HepG2 (cell line): ENCODE measurements around the gene THAP3. TPM values are rescaled to one million over a fixed set of nuclear protein-coding genes. Genes with fewer than 3 reads are reported as not detected.

Experiments used
- ATAC-seq: fragments of 200-7000 bp; cut with Tn5 transposase; 3 replicates; pipeline ENCODE4 v1.9.1; 2020; ENCODE audit warnings: mild to moderate bottlenecking, moderate library complexity
- BruUV-seq: library from RNA; stranded (reverse); fragments of 400-500 nt; replicated peaks from 2 replicates; lab custom pipeline; 2021; lab: Mats Ljungman, UMichigan
- CTCF ChIA-PET: fragments of 300-600 bp; formaldehyde crosslinking; extraction: SDS; loops from one replicate; lab custom pipeline; 2021; ENCODE audit warnings: low total read pairs, inconsistent platforms, low intra/inter-chr PET ratio; lab: Yijun Ruan, JAX
- POLR2A ChIA-PET: fragments of 350-600 bp; sonication (Branson Sonifier 250); formaldehyde crosslinking; loops from one replicate; lab custom pipeline; 2020; ENCODE audit warnings: antibody characterized with exemption, inconsistent platforms; lab: Yijun Ruan, JAX
- DNase-seq: peaks from one replicate; pipeline ENCODE4 v3.0.0-alpha.2; 2015; ENCODE audit warnings: low spot score
- FAIRE-seq: peaks from 3 replicates; lab custom pipeline; 2011; peaks lifted over from hg19 to GRCh38; lab: Jason Lieb, UNC
- H2AFZ ChIP-seq: one replicate; pipeline ENCODE4 v1.6.1; 2011; ENCODE audit warnings: low read length, inconsistent platforms
- H3K27ac ChIP-seq: fragments of 300-600 bp; 3 replicates; pipeline ENCODE4 v1.8.0; 2011; ENCODE audit warnings: mixed run types, mild to moderate bottlenecking, mixed read lengths, low read length, inconsistent platforms; ENCODE audit not compliant: insufficient read depth; ENCODE audit errors: extremely low read length
- H3K27me3 ChIP-seq, 2 experiments: fragments of 200-600 bp in 1 of 2; 2 replicates in 1 of 2; 3 replicates in 1 of 2; pipeline versions ENCODE4 v1.6.0 to v1.8.0; 2011; ENCODE audit warnings: low read length in 2 of 2, mild to moderate bottlenecking in 2 of 2, moderate library complexity in 2 of 2, inconsistent platforms in 1 of 2; ENCODE audit not compliant: insufficient read depth in 2 of 2, control insufficient read depth in 1 of 2
- H3K36me3 ChIP-seq, 2 experiments: fragments of 200-600 bp in 1 of 2; replicated peaks in 1 of 2; 2 replicates in 1 of 2; 3 replicates in 1 of 2; pipeline versions ENCODE4 v1.5.1 to v1.8.0; 2011; ENCODE audit warnings: low read length in 2 of 2, inconsistent platforms in 1 of 2; ENCODE audit not compliant: insufficient read depth in 2 of 2, control insufficient read depth in 1 of 2
- H3K4me1 ChIP-seq: 2 replicates; pipeline ENCODE4 v1.5.1; 2012; ENCODE audit warnings: low read length, inconsistent platforms; ENCODE audit not compliant: insufficient read depth
- H3K4me2 ChIP-seq: 2 replicates; pipeline ENCODE4 v1.6.0; 2011; ENCODE audit warnings: low read depth, low read length, inconsistent platforms
- H3K4me3 ChIP-seq, 3 experiments: fragments of 200-600 bp in 1 of 3; sonication (generic), shearing (Covaris generic) in 1 of 3; replicated peaks in 1 of 3; 2 replicates each; pipeline ENCODE4 v1.5.1; 2011 to 2016; ENCODE audit warnings: low read length in 3 of 3, inconsistent platforms in 2 of 3, low read depth in 2 of 3, mild to moderate bottlenecking in 2 of 3, control low read depth in 1 of 3, mixed read lengths in 1 of 3; ENCODE audit not compliant: insufficient read depth in 1 of 3
- H3K79me2 ChIP-seq: one replicate; pipeline ENCODE4 v1.6.1; 2011; ENCODE audit warnings: low read length, inconsistent platforms; ENCODE audit not compliant: insufficient read depth
- H3K9ac ChIP-seq: 2 replicates; pipeline ENCODE4 v1.6.0; 2011; ENCODE audit warnings: mild to moderate bottlenecking, low read depth, low read length, inconsistent platforms; ENCODE audit not compliant: insufficient read depth
- H3K9me3 ChIP-seq: 2 replicates; pipeline ENCODE4 v1.5.1; 2012; ENCODE audit warnings: mild to moderate bottlenecking, low read length
- H4K20me1 ChIP-seq: 2 replicates; pipeline ENCODE4 v1.6.0; 2011; ENCODE audit warnings: inconsistent platforms, mild to moderate bottlenecking, low read length, moderate library complexity; ENCODE audit not compliant: insufficient read depth
- HIVEP1 ChIP-seq: sonication (generic); formaldehyde crosslinking; IDR thresholded peaks from 2 replicates; pipeline ENCODE4 v1.4.0; 2020; ENCODE audit warnings: mild to moderate bottlenecking, missing genetic modification reagents
- KDM5B ChIP-seq: sonication (generic); formaldehyde crosslinking; IDR thresholded peaks from 2 replicates; pipeline ENCODE4 v1.4.0; 2020; ENCODE audit warnings: missing genetic modification reagents, mild to moderate bottlenecking, borderline replicate concordance
- NR2F1 ChIP-seq, 2 experiments: fragments of 450-650 bp in 1 of 2; formaldehyde crosslinking in 1 of 2; IDR thresholded peaks; 2 replicates each; pipeline versions ENCODE4 v1.5.0 to v1.6.1; 2016 to 2020; ENCODE audit warnings: mild to moderate bottlenecking in 1 of 2, missing compliant biosample characterization in 1 of 2, missing genetic modification reagents in 1 of 2, moderate library complexity in 1 of 2
- ONECUT2 ChIP-seq: sonication (generic); formaldehyde crosslinking; IDR thresholded peaks from 2 replicates; pipeline ENCODE4 v1.4.0; 2020; ENCODE audit warnings: missing genetic modification reagents
- PAXIP1 ChIP-seq: sonication (generic); formaldehyde crosslinking; conservative IDR thresholded peaks from 2 replicates; pipeline ENCODE4 v1.4.0; 2020; ENCODE audit warnings: mild to moderate bottlenecking, missing genetic modification reagents, moderate library complexity
- PRMT3 ChIP-seq: sonication (generic); formaldehyde crosslinking; IDR thresholded peaks from 2 replicates; pipeline ENCODE4 v1.8.1; 2022; ENCODE audit warnings: low read depth, mild to moderate bottlenecking, moderate library complexity, missing genetic modification reagents, borderline replicate concordance
- SRSF9 ChIP-seq: fragments of 200-400 bp; formaldehyde crosslinking; IDR thresholded peaks from 2 replicates; pipeline ENCODE4 v1.6.1; 2018; ENCODE audit warnings: borderline replicate concordance, mild to moderate bottlenecking, low read depth, low read length; ENCODE audit not compliant: insufficient read depth, poor library complexity, severe bottlenecking
- TBL1XR1 ChIP-seq: fragments of 150-350 bp; IDR thresholded peaks from 2 replicates; pipeline ENCODE4 v1.6.1; 2014; ENCODE audit warnings: borderline replicate concordance, low read length; ENCODE audit not compliant: partially characterized antibody
- ZNF546 ChIP-seq: sonication (generic); formaldehyde crosslinking; conservative IDR thresholded peaks from 2 replicates; pipeline ENCODE4 v1.8.1; 2023; ENCODE audit warnings: mild to moderate bottlenecking, missing genetic modification reagents
- ZNF761 ChIP-seq: sonication (generic); formaldehyde crosslinking; conservative IDR thresholded peaks from 2 replicates; pipeline ENCODE4 v1.4.0; 2020; ENCODE audit warnings: mild to moderate bottlenecking, missing genetic modification reagents
- WGBS: methylation state at CpG from one replicate; pipeline ENCODE4 v1.1.6; 2017; ENCODE audit warnings: low lambda C conversion rate; 5-methylcytosine and 5-hydroxymethylcytosine counted together
- in situ Hi-C: cut with HindIII; loops from 2 replicates; pipeline ENCODE4 v1.10.0; 2017; ENCODE audit warnings: low pct_unique_long_range_greater_than_20kb; ENCODE audit not compliant: extremely low pct_ligation_motif_present
- intact Hi-C: fragments of 100-400 bp; cut with micrococcal nuclease; formaldehyde crosslinking; loops from one replicate; pipeline ENCODE4 v1.10.0; 2022; ENCODE audit not compliant: unreplicated experiment
- polyA plus RNA-seq, 8 experiments: library from polyadenylated mRNA; depleted of rRNA in 3 of 8; stranded (reverse) in 7 of 8; unstranded in 1 of 8; fragments of >200 nt; fragmentation: Illumina TruSeq in 4 of 8; extraction: Trizol in 4 of 8; gene quantifications; 2 replicates each; pipeline versions ENCODE4 v1.2.1 to v1.2.3, GENCODE V29; 2011 to 2016; ENCODE audit warnings: low read depth in 4 of 8, missing spikeins in 1 of 8, mixed read lengths in 1 of 8; ENCODE audit not compliant: insufficient read depth in 1 of 8
- total RNA-seq, 5 experiments: library from RNA; depleted of rRNA; stranded (reverse); fragments of >200 nt; fragmentation: Illumina TruSeq; extraction: Trizol; gene quantifications; 2 replicates each; pipeline ENCODE4 v1.2.3, GENCODE V29; 2016; ENCODE audit warnings: low read depth in 1 of 5
- TF ChIP-seq, protein P1 (sequence below): sonication (generic); formaldehyde crosslinking; IDR thresholded peaks from 2 replicates; pipeline ENCODE4 v1.4.0; 2020; ENCODE audit warnings: missing genetic modification reagents
- TF ChIP-seq, protein P2 (sequence below): sonication (generic); formaldehyde crosslinking; IDR thresholded peaks from 2 replicates; pipeline ENCODE4 v1.8.0; 2022; ENCODE audit warnings: mild to moderate bottlenecking, missing genetic modification reagents, moderate library complexity

The THAP3 gene
- total and polyA plus RNA-seq, 2 of the 13 experiments (the other 11 are each of a cell fraction or from before 2014, with no cell fraction given): 10.3 to 14.9 TPM

DNA sequence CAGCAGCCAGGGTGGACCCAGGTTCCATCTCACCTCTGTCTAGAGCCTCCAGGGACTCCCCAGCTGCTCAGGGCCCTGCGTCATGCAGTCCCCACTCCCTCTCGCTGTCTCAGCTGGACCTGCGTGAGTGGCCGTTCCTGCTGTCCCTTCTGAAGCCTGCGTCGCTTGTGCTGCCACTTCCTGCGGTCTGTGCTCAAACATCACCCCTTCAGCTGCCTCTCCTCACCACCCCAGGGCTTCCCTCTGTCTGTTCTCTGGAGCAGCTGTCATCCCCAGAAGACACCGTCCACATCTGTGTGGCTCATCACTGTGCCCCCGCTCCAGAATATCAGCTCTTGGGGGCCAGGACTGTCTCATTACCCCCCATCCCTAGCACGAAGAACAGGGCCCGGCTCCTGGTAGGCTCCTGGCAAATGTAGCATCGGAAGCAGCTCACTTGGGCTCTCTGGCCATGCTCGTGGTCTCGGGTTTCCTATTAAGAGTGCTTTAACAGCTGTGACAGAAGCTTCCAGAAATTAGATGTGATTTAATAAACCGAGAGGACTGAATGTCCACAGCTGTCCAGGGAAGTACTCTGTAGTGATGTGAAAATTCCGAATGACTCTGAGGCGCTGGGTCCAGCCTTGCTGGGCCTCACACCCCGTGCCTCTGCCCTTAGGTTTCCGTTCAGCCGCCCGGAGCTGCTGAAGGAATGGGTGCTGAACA is 3.3 kb downstream of the THAP3 start (continued):
- TF ChIP-seq, protein P1, sequence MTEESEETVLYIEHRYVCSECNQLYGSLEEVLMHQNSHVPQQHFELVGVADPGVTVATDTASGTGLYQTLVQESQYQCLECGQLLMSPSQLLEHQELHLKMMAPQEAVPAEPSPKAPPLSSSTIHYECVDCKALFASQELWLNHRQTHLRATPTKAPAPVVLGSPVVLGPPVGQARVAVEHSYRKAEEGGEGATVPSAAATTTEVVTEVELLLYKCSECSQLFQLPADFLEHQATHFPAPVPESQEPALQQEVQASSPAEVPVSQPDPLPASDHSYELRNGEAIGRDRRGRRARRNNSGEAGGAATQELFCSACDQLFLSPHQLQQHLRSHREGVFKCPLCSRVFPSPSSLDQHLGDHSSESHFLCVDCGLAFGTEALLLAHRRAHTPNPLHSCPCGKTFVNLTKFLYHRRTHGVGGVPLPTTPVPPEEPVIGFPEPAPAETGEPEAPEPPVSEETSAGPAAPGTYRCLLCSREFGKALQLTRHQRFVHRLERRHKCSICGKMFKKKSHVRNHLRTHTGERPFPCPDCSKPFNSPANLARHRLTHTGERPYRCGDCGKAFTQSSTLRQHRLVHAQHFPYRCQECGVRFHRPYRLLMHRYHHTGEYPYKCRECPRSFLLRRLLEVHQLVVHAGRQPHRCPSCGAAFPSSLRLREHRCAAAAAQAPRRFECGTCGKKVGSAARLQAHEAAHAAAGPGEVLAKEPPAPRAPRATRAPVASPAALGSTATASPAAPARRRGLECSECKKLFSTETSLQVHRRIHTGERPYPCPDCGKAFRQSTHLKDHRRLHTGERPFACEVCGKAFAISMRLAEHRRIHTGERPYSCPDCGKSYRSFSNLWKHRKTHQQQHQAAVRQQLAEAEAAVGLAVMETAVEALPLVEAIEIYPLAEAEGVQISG: no peak
- TF ChIP-seq SRSF9 (no peak), TBL1XR1 (no peak), ZNF546 (CRISPR knock-in tag) (no peak)

GRCh38 chr1:6628971-6629479 is 4.4 kb downstream of the THAP3 start:
- in situ Hi-C loops (no loop called here), intact Hi-C loops (loop anchor here (5.0 kb wide), 1 partner anchor 47 kb away; no protein-coding TSS in a partner anchor)
- H3K4me1 ChIP-seq: peaks cover 21% of the 10 kb centered on the region
- POLR2A ChIA-PET: no interaction called here
- CTCF ChIA-PET: no interaction called here
- peaks cover 12 to 52% of the 10 kb centered on the region in 2 experiments; a peak in 4 of 5 replicates for H3K36me3 ChIP-seq
- H3K4me3 ChIP-seq: no peak overlapping the region
- DNase-seq: no peak
- no peak for FAIRE-seq
- peaks cover 3% of the 10 kb centered on the region; the same call in 1 of the 2 replicates for H4K20me1 ChIP-seq
- H3K9me3 ChIP-seq: no peaks in the 10 kb centered on the region
- H3K9ac ChIP-seq: no peak overlapping the region
- H3K27me3 ChIP-seq: no peaks in the 10 kb centered on the region; a peak in 1 of 5 replicates
- no peak for ATAC-seq
- peaks cover 26% of the 10 kb centered on the region for H3K79me2 ChIP-seq
- 89% methylated on average over 11 of the region's 12 CpGs for WGBS
- no peak overlapping the region for H3K4me2 ChIP-seq
- no peak overlapping the region for H3K27ac ChIP-seq
- no TSS peak for BruUV-seq
- H2AFZ ChIP-seq: no peak overlapping the region
- TF ChIP-seq ONECUT2 (CRISPR knock-in tag) (no peak), KDM5B (CRISPR knock-in tag) (no peak), PAXIP1 (CRISPR knock-in tag) (no peak), NR2F1 (CRISPR knock-in tag; IDR thresholded peaks at IDR 0.05) (no peak), PRMT3 (CRISPR knock-in tag) (no peak), HIVEP1 (CRISPR knock-in tag) (no peak), ZNF761 (no peak)
- TF ChIP-seq, protein P2, sequence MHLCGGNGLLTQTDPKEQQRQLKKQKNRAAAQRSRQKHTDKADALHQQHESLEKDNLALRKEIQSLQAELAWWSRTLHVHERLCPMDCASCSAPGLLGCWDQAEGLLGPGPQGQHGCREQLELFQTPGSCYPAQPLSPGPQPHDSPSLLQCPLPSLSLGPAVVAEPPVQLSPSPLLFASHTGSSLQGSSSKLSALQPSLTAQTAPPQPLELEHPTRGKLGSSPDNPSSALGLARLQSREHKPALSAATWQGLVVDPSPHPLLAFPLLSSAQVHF (CRISPR knock-in tag): no peak
